Astrocyte of the cerebellum (primary cell): Measurements from ENCODE around the gene ST3GAL3.

Source experiments
- DNase-seq: peaks from one replicate; pipeline ENCODE4 v3.0.0-alpha.2; 2011; ENCODE audit warnings: low read depth
- H3K4me3 ChIP-seq: 2 replicates; pipeline ENCODE4 v1.5.1; 2011; ENCODE audit warnings: mild to moderate bottlenecking, low read depth, low read length, moderate library complexity
- CTCF ChIP-seq: IDR thresholded peaks from 2 replicates; pipeline ENCODE4 v1.5.1; 2012; ENCODE audit warnings: low read length, low read depth, moderate library complexity, mild to moderate bottlenecking; ENCODE audit errors: missing control alignments
- in situ Hi-C: cut with HindIII; loops from 2 replicates; pipeline ENCODE4 v1.10.0; 2017; ENCODE audit warnings: low sequenced_read_pairs

The ST3GAL3 gene

DNA sequence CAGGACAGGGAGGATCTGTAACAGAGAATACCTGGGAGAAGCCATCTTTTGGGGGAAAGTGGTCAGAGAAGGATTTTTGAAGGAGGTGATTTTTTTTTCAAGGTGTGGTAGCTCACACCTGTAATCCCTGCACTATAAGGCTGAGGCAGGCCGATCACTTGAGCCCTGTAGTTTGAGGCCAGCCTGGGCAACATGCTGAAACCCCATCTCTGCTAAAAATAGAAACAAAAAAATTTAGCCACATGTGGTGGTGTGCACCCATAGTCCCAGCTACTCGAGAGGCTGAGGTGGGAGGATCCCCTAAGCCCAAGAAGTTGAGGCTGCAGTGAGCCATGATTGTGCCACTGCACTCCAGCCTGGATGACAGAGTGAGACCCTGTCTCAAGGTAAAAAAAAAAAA lies 158.9 kb downstream of the ST3GAL3 start:
- no peak overlapping the region for H3K4me3 ChIP-seq
- in situ Hi-C loops = loop anchor here (10.0 kb wide), 1 partner anchor 101 kb away; no protein-coding TSS in a partner anchor
- TF ChIP-seq CTCF = no peak

DNA sequence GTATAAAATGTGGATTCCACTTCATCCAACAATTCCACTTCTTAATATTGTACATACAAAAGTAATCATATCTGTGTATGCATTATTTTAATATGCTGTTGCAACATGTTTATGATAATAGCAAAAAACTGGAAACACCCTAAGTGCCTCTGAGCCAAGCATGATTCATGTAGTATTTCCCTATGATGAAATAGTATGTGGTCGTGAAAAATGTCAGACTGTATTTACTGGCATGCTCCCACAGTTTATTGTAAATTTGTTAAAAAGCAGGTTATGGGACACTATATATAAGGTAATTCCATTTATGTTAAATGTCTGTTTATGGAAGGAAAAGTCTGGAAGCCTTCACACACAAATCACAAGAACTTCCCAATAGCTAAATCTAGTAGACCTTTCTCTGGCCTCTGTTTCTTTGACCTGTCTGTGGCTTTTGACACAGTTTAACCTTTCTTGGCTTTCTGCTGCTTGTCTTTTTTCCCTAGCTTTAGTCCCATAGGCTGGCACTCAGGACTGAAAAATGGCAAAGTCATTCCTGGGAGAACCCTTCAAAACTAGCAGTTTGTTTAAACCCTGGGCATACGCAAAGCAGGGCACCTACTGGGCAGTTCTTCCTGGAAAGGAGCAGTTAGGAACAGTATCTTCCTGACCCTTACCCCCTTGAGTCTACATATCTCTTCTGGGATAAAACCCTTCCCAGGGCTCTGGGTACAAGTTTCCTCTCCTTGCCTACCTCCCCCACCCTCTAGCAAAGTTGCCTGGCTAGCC lies 160.8 kb downstream of the ST3GAL3 start:
- DNase-seq = no peak
- H3K4me3 ChIP-seq = no peak overlapping the region
- no peak for TF ChIP-seq CTCF
- in situ Hi-C loops = loop anchor here (10.0 kb wide), 1 partner anchor 103 kb away; no protein-coding TSS in a partner anchor

More for the DNA sequence above, 158.9 kb downstream of the ST3GAL3 start:
- no peak for DNase-seq

- peak; percentile 82 for DNase-seq
- TF ChIP-seq CTCF = no peak
- in situ Hi-C loops = loop anchor here (10.0 kb wide), 1 partner anchor 104 kb away; no protein-coding TSS in a partner anchor
- H3K4me3 ChIP-seq = no peak overlapping the region
Observed at GRCh38 chr1:43868741-43869067, 161.4 kb downstream of the ST3GAL3 start.

GRCh38 chr1:43870306-43870705 lies 163.0 kb downstream of the ST3GAL3 start:
- no peak for DNase-seq
- no peak overlapping the region for H3K4me3 ChIP-seq
- no peak for TF ChIP-seq CTCF
- in situ Hi-C loops = no loop called here

GRCh38 chr1:43871181-43871910 lies 164.0 kb downstream of the ST3GAL3 start:
- no peak overlapping the region for H3K4me3 ChIP-seq
- no peak for DNase-seq
- TF ChIP-seq CTCF = no peak
- in situ Hi-C loops = no loop called here

- no peak for DNase-seq
- in situ Hi-C loops = no loop called here
- H3K4me3 ChIP-seq = no peak overlapping the region
- TF ChIP-seq CTCF = no peak
Observed at GRCh38 chr1:43872280-43872679, 164.9 kb downstream of the ST3GAL3 start.
